ENCODE data around the gene PRDM8.
"Not testable (repeated sequence)": the region's sequence is repeated elsewhere in the genome, so short reads cannot be mapped to it uniquely, and the experiment has no call there.

DNA sequence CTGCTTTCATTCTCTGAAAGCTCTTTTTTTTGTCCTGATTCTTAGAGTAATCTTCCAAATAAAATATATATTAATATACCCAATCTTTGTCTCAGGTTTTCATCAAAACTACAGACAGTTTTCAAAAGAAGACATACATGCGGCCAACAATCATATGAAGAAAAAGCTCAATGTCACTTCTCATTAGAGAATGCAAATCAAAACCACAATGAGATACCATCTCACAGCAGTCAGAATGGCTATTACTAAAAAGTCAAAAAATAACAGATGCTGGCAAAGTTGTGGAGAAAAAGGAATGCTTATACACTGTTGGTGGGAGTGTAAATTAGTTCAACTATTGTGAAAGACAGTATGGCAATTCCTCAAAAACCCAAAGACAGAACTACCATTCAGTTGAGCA lies 50.2 kb downstream of the PRDM8 start:
- TF ChIP-seq, protein P1, sequence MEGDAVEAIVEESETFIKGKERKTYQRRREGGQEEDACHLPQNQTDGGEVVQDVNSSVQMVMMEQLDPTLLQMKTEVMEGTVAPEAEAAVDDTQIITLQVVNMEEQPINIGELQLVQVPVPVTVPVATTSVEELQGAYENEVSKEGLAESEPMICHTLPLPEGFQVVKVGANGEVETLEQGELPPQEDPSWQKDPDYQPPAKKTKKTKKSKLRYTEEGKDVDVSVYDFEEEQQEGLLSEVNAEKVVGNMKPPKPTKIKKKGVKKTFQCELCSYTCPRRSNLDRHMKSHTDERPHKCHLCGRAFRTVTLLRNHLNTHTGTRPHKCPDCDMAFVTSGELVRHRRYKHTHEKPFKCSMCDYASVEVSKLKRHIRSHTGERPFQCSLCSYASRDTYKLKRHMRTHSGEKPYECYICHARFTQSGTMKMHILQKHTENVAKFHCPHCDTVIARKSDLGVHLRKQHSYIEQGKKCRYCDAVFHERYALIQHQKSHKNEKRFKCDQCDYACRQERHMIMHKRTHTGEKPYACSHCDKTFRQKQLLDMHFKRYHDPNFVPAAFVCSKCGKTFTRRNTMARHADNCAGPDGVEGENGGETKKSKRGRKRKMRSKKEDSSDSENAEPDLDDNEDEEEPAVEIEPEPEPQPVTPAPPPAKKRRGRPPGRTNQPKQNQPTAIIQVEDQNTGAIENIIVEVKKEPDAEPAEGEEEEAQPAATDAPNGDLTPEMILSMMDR (IDR thresholded peaks at IDR 0.05): not testable (repeated sequence)
- not testable (repeated sequence) for TF ChIP-seq EP300 (IDR thresholded peaks at IDR 0.05); POLR2A (IDR thresholded peaks at IDR 0.05; ENCODE audit: low read depth)

Data from esophagus muscularis mucosa (tissue), 4 donors.